Psoas muscle (tissue), 8 donors: ENCODE data around the gene RNFT1. TPM values are rescaled to one million over a fixed set of nuclear protein-coding genes. Genes with fewer than 3 reads are reported as not detected.
A peak's percentile ranks its signal among the peaks of the same experiment; 100 is the strongest.
"Not testable (repeated sequence)": the region's sequence is repeated elsewhere in the genome, so short reads cannot be mapped to it uniquely, and the experiment has no call there.

ENCODE experiments used
- ATAC-seq, 4 donors: fragments of 200-7000 bp; cut with Tn5 transposase; one replicate each; pipeline ENCODE4 v1.9.1; 2020; ENCODE audit warnings: moderate library complexity in 3 of 4, mild to moderate bottlenecking in 2 of 4
- DNase-seq, 2 donors: peaks; one replicate each; pipeline ENCODE4 v3.0.0-alpha.2; 2020
- H3K27ac ChIP-seq: fragments of 200-600 bp; one replicate; pipeline ENCODE4 v1.8.0; 2022
- H3K27me3 ChIP-seq, 3 donors: fragments of 200-600 bp in 1 of 3; one replicate each; pipeline versions ENCODE4 v1.6.1 to v1.8.0; 2013 to 2022; ENCODE audit warnings: low read length in 2 of 3, mild to moderate bottlenecking in 2 of 3, moderate library complexity in 1 of 3; ENCODE audit not compliant: insufficient read depth in 3 of 3
- H3K36me3 ChIP-seq, 2 donors: fragments of 200-600 bp in 1 of 2; one replicate each; pipeline versions ENCODE4 v1.6.1 to v1.8.0; 2013 to 2022; ENCODE audit warnings: low read depth in 1 of 2, mild to moderate bottlenecking in 1 of 2, moderate library complexity in 1 of 2; ENCODE audit not compliant: insufficient read depth in 1 of 2
- H3K4me1 ChIP-seq: fragments of 200-600 bp; one replicate; pipeline ENCODE4 v1.8.0; 2022
- H3K4me3 ChIP-seq: fragments of 200-600 bp; one replicate; pipeline ENCODE4 v1.8.0; 2022; ENCODE audit warnings: mild to moderate bottlenecking
- H3K9me3 ChIP-seq: fragments of 200-600 bp; one replicate; pipeline ENCODE4 v1.8.0; 2022
- CTCF ChIP-seq: fragments of 200-600 bp; IDR thresholded peaks from one replicate; pipeline ENCODE4 v1.8.0; 2022; ENCODE audit warnings: antibody characterized with exemption
- WGBS, 3 donors: extraction: QIAGEN DNeasy Blood & Tissue Kit; methylation state at CpG; one replicate each; pipeline versions ENCODE4 v1.1.6 to v1.1.7; 2013; 5-methylcytosine and 5-hydroxymethylcytosine counted together
- intact Hi-C, 2 donors: fragments of 100-400 bp; cut with DNase I; formaldehyde crosslinking; loops; one replicate each; pipeline versions ENCODE4 v1.11.0 to v1.14.2; 2022
- polyA plus RNA-seq, 3 donors: library from polyadenylated mRNA; stranded (reverse); fragments of 200-250 nt; gene quantifications; one replicate each; pipeline ENCODE4 v1.2.3, GENCODE V29; 2013
- total RNA-seq, 4 donors: library from RNA; stranded (reverse); fragmentation: NEBNext Ultra II Directional in 2 of 4; extraction: Animal tissue kit (Norgen Biotek cat#: 25700) in 2 of 4; gene quantifications; one replicate each; pipeline versions ENCODE4 v1.2.1 to v1.2.4, GENCODE V29; 2021 to 2023
- donor health status: healthy with polysubstance abuse.
- donor health status: DM: no; HTN: no; CAD: no; lungs with moderate emphysema.
- donor health status: Bipolar disorder and iron deficiency.
- donor health status: healthy.
- donor health status: DM: yes; HTN: yes; CAD: no.
- donor health status: DM: no; HTN: no; CAD: no.
- donor health status: DM: no; HTN: no; CAD: no.
- donor health status: DM: yes; HTN: yes; CAD: no.

The RNFT1 gene
- total and polyA plus RNA-seq, 7 donors: 10.0 to 21.7 (median 11.8) TPM

- Histone ChIP-seq H3K27ac (no peak overlapping the region), H3K4me1 (peaks cover 5% of the 10 kb centered on the region), H3K4me3 (no peak overlapping the region), H3K36me3 (peaks cover 3 to 98% of the 10 kb centered on the region in 2 donors), H3K27me3 (no peaks in the 10 kb centered on the region), H3K9me3 (no peaks in the 10 kb centered on the region)
- no peak for ATAC-seq
- no peak for TF ChIP-seq CTCF
- DNase-seq: no peak
- 85 to 90% (median 89%) methylated on average over 3 of the region's 3 CpGs for WGBS, 3 donors
- intact Hi-C loops: loop anchor here in 1 of 2 donors (5.0 to 10.0 kb wide), 2 partner anchors 38 to 100 kb away; no protein-coding TSS in a partner anchor
Measured at GRCh38 chr17:59954856-59955255, 9.7 kb downstream of the RNFT1 start.

GRCh38 chr17:59950049-59950448, 14.5 kb downstream of the RNFT1 start:
- Histone ChIP-seq H3K27me3 (no peaks in the 10 kb centered on the region), H3K27ac (no peak overlapping the region), H3K4me1 (no peaks in the 10 kb centered on the region), H3K9me3 (no peaks in the 10 kb centered on the region), H3K4me3 (no peak overlapping the region), H3K36me3 (peaks cover 4 to 99% of the 10 kb centered on the region in 2 donors)
- intact Hi-C loops: loop anchor here in 1 of 2 donors (10.0 kb wide), 1 partner anchor 105 kb away; no protein-coding TSS in a partner anchor
- DNase-seq: no peak
- no peak for ATAC-seq
- WGBS, 3 donors: 80 to 89% (median 81%) methylated on average over 3 of the region's 3 CpGs
- TF ChIP-seq CTCF: no peak

- H3K4me1 ChIP-seq, ATAC-seq, H3K27me3 ChIP-seq, DNase-seq, intact Hi-C loops, H3K4me3 ChIP-seq, H3K9me3 ChIP-seq, H3K27ac ChIP-seq: not testable (repeated sequence)
- 54 to 68% (median 57%) methylated on average over 4 of the region's 4 CpGs for WGBS, 3 donors
- peaks cover 4 to 99% of the 10 kb centered on the region in 2 donors for H3K36me3 ChIP-seq
Measured at GRCh38 chr17:59947310-59947709, 17.2 kb downstream of the RNFT1 start.

GRCh38 chr17:59946433-59946832, 18.1 kb downstream of the RNFT1 start:
- WGBS, 3 donors: 84 to 91% (median 86%) methylated on average over 7 of the region's 7 CpGs

GRCh38 chr17:59941131-59941530, 23.4 kb downstream of the RNFT1 start:
- Histone ChIP-seq H3K9me3 (no peaks in the 10 kb centered on the region), H3K27me3 (no peaks in the 10 kb centered on the region), H3K4me1 (no peaks in the 10 kb centered on the region), H3K27ac (no peak overlapping the region), H3K4me3 (no peak overlapping the region), H3K36me3 (peaks cover 0 to 98% of the 10 kb centered on the region in 2 donors)
- intact Hi-C loops: no loop called here
- WGBS, 3 donors: 81 to 93% (median 88%) methylated on average over 1 of the region's 1 CpG
- no peak for DNase-seq
- no peak for ATAC-seq
- TF ChIP-seq CTCF: no peak

More at GRCh38 chr17:59946433-59946832, 18.1 kb downstream of the RNFT1 start:
- H3K27ac ChIP-seq, H3K9me3 ChIP-seq, H3K4me3 ChIP-seq, H3K27me3 ChIP-seq, ATAC-seq, DNase-seq, intact Hi-C loops, H3K4me1 ChIP-seq: not testable (repeated sequence)
- peaks cover 4 to 100% of the 10 kb centered on the region in 2 donors for H3K36me3 ChIP-seq

GRCh38 chr17:59940697-59941096, 23.8 kb downstream of the RNFT1 start:
- ATAC-seq, H3K27me3 ChIP-seq, DNase-seq, H3K27ac ChIP-seq, H3K4me1 ChIP-seq, H3K9me3 ChIP-seq, intact Hi-C loops, H3K4me3 ChIP-seq: not testable (repeated sequence)
- 52 to 70% (median 58%) methylated on average over 3 of the region's 3 CpGs for WGBS, 3 donors
- H3K36me3 ChIP-seq: peaks cover 0 to 98% of the 10 kb centered on the region in 2 donors

GRCh38 chr17:59933317-59933716, 31.2 kb downstream of the RNFT1 start:
- DNase-seq, H3K4me1 ChIP-seq, intact Hi-C loops, H3K9me3 ChIP-seq, ATAC-seq, H3K4me3 ChIP-seq, H3K27ac ChIP-seq, H3K27me3 ChIP-seq: not testable (repeated sequence)
- peaks cover 0 to 100% of the 10 kb centered on the region in 2 donors for H3K36me3 ChIP-seq
- WGBS, 3 donors: 97 to 98% (median 97%) methylated on average over 1 of the region's 1 CpG

GRCh38 chr17:59930768-59931167, 33.8 kb downstream of the RNFT1 start:
- H3K9me3 ChIP-seq, DNase-seq, H3K4me3 ChIP-seq, H3K27me3 ChIP-seq, H3K27ac ChIP-seq, H3K4me1 ChIP-seq, intact Hi-C loops: not testable (repeated sequence)
- peak in 3 of 4 donors; percentile 56 to 58 (median 58) for ATAC-seq
- 57 to 61% (median 57%) methylated on average over 3 of the region's 3 CpGs for WGBS, 3 donors
- peaks cover 0 to 100% of the 10 kb centered on the region in 2 donors for H3K36me3 ChIP-seq

- 88 to 100% (median 99%) methylated on average over 2 of the region's 2 CpGs for WGBS, 3 donors
- H3K27me3 ChIP-seq, H3K27ac ChIP-seq, DNase-seq, H3K4me3 ChIP-seq, H3K4me1 ChIP-seq, H3K9me3 ChIP-seq, intact Hi-C loops, ATAC-seq: not testable (repeated sequence)
- peaks cover 0 to 100% of the 10 kb centered on the region in 2 donors for H3K36me3 ChIP-seq
Measured at GRCh38 chr17:59930121-59930520, 34.4 kb downstream of the RNFT1 start.
